GM12878 (cell line): Measurements from ENCODE around the gene TMEM250. TPM values are rescaled to one million over a fixed set of nuclear protein-coding genes. Genes with fewer than 3 reads are reported as not detected.

Source experiments
- ATAC-seq: fragments of 200-7000 bp; cut with Tn5 transposase; 3 replicates; pipeline ENCODE4 v1.9.1; 2020; ENCODE audit warnings: mild to moderate bottlenecking, moderate library complexity
- BruUV-seq: library from RNA; stranded (reverse); fragments of 400-500 nt; replicated peaks from 2 replicates; lab custom pipeline; 2021; lab: Mats Ljungman, UMichigan
- CTCF ChIA-PET: fragments of 300-600 bp; sonication (Branson Sonifier 250); formaldehyde crosslinking; extraction: SDS; loops from one replicate; lab custom pipeline; 2021; ENCODE audit warnings: inconsistent platforms; lab: Yijun Ruan, JAX
- POLR2A ChIA-PET: fragments of 350-600 bp; formaldehyde crosslinking; extraction: SDS; loops from one replicate; lab custom pipeline; 2021; ENCODE audit warnings: inconsistent platforms; lab: Charles Lee
- RAD21 ChIA-PET: fragments of 300-600 bp; sonication (Branson Sonifier 250); formaldehyde crosslinking; loops from one replicate; lab custom pipeline; 2023; ENCODE audit warnings: antibody characterized with exemption; ENCODE audit not compliant: unreplicated experiment; lab: Charles Lee
- SMC1A ChIA-PET: fragments of 300-600 bp; sonication (Branson Sonifier 250); formaldehyde crosslinking; loops from one replicate; lab custom pipeline; 2023; ENCODE audit not compliant: unreplicated experiment, uncharacterized antibody; lab: Charles Lee
- DNase-seq: peaks from one replicate; pipeline ENCODE4 v3.0.0-alpha.2; 2011; ENCODE audit warnings: low read depth, low spot score
- FAIRE-seq: peaks from 3 replicates; lab custom pipeline; 2011; peaks lifted over from hg19 to GRCh38; lab: Jason Lieb, UNC
- H2AFZ ChIP-seq: 2 replicates; pipeline ENCODE4 v1.6.0; 2011; ENCODE audit warnings: low read depth, low read length, control low read depth; ENCODE audit not compliant: control insufficient read depth
- H3K27ac ChIP-seq: 2 replicates; pipeline ENCODE4 v1.5.1; 2011; ENCODE audit warnings: control low read depth; ENCODE audit not compliant: control insufficient read depth, insufficient read depth
- H3K27me3 ChIP-seq, 2 experiments: replicated peaks in 1 of 2; 2 replicates each; pipeline versions ENCODE4 v1.6.0 to v1.6.1; 2011; ENCODE audit warnings: low read length in 1 of 2; ENCODE audit not compliant: control insufficient read depth in 2 of 2, insufficient read depth in 2 of 2
- H3K36me3 ChIP-seq, 2 experiments: 2 replicates each; pipeline ENCODE4 v1.5.1; 2011; ENCODE audit warnings: low read length in 1 of 2; ENCODE audit not compliant: control insufficient read depth in 2 of 2, insufficient read depth in 2 of 2
- H3K4me1 ChIP-seq: 2 replicates; pipeline ENCODE4 v1.6.1; 2011; ENCODE audit warnings: mild to moderate bottlenecking, low read length, moderate library complexity, mixed read lengths; ENCODE audit not compliant: control insufficient read depth, insufficient read depth
- H3K4me2 ChIP-seq: 2 replicates; pipeline ENCODE4 v1.6.0; 2011; ENCODE audit warnings: control low read depth; ENCODE audit not compliant: control insufficient read depth, insufficient read depth
- H3K4me3 ChIP-seq: fragments of 200-600 bp; sonication (generic); 2 replicates; pipeline ENCODE4 v1.5.1; 2016
- H3K79me2 ChIP-seq: 2 replicates; pipeline ENCODE4 v1.6.0; 2011; ENCODE audit warnings: low read length; ENCODE audit not compliant: control insufficient read depth, insufficient read depth
- H3K9ac ChIP-seq: 2 replicates; pipeline ENCODE4 v1.8.0; 2011; ENCODE audit warnings: low read length, control low read depth, mixed read lengths; ENCODE audit not compliant: control insufficient read depth, insufficient read depth
- H3K9me3 ChIP-seq: replicated peaks from 3 replicates; pipeline ENCODE4 v1.5.1; 2011; ENCODE audit warnings: mild to moderate bottlenecking, low read length; ENCODE audit not compliant: control insufficient read depth, insufficient read depth
- H4K20me1 ChIP-seq: 2 replicates; pipeline ENCODE4 v1.6.0; 2011; ENCODE audit not compliant: control insufficient read depth, insufficient read depth
- BCL3 ChIP-seq: IDR thresholded peaks from 2 replicates; pipeline ENCODE4 v1.6.1; 2011; ENCODE audit warnings: borderline replicate concordance, low read depth, mild to moderate bottlenecking, moderate library complexity, low read length; ENCODE audit not compliant: insufficient read depth, poor library complexity, severe bottlenecking
- CEBPB ChIP-seq, 2 experiments: fragments of 150-350 bp in 1 of 2; IDR thresholded peaks; 2 replicates each; pipeline ENCODE4 v1.6.1; 2012 to 2014; ENCODE audit warnings: low read depth in 2 of 2, low read length in 2 of 2, borderline replicate concordance in 1 of 2, inconsistent platforms in 1 of 2
- EZH2 ChIP-seq: IDR thresholded peaks from 2 replicates; pipeline ENCODE4 v1.6.1; 2012; ENCODE audit warnings: low read depth, mild to moderate bottlenecking, control low read depth, inconsistent platforms, low read length, borderline replicate concordance; ENCODE audit not compliant: control insufficient read depth
- FOS ChIP-seq: IDR thresholded peaks from 3 replicates; pipeline ENCODE4 v1.6.1; 2011; ENCODE audit warnings: borderline replicate concordance; ENCODE audit not compliant: insufficient read length; ENCODE audit errors: extremely low read depth
- FOXK2 ChIP-seq: fragments of 450-650 bp; IDR thresholded peaks from 2 replicates; pipeline ENCODE4 v1.6.1; 2017; ENCODE audit warnings: mild to moderate bottlenecking, moderate library complexity
- GABPA ChIP-seq: IDR thresholded peaks from 2 replicates; pipeline ENCODE4 v1.6.1; 2014; ENCODE audit warnings: antibody characterized with exemption, low read depth, mild to moderate bottlenecking, inconsistent platforms
- HDAC2 ChIP-seq: fragments of 200-600 bp; sonication (generic); IDR thresholded peaks from 2 replicates; pipeline ENCODE4 v1.6.1; 2017
- HDAC6 ChIP-seq: fragments of 200-600 bp; sonication (generic); IDR thresholded peaks from one replicate; pipeline ENCODE4 v1.8.0; 2017; ENCODE audit warnings: antibody characterized with exemption; ENCODE audit not compliant: unreplicated experiment
- JUNB ChIP-seq: IDR thresholded peaks from 2 replicates; pipeline ENCODE4 v1.6.1; 2016; ENCODE audit warnings: antibody characterized with exemption, mild to moderate bottlenecking
- MEF2B ChIP-seq: fragments of 450-650 bp; IDR thresholded peaks from 2 replicates; pipeline ENCODE4 v1.6.1; 2018; ENCODE audit warnings: mild to moderate bottlenecking, moderate library complexity; ENCODE audit not compliant: partially characterized antibody, poor library complexity, severe bottlenecking
- NFYB ChIP-seq: IDR thresholded peaks from 2 replicates; pipeline ENCODE4 v1.6.1; 2011; ENCODE audit warnings: low read depth, mild to moderate bottlenecking, low read length, improper control_type of control experiment, moderate library complexity; ENCODE audit not compliant: insufficient read depth
- PML ChIP-seq: IDR thresholded peaks from 2 replicates; pipeline ENCODE4 v1.6.1; 2012; ENCODE audit warnings: low read length, inconsistent platforms
- ZBTB11 ChIP-seq: fragments of 450-650 bp; formaldehyde crosslinking; IDR thresholded peaks from 2 replicates; pipeline ENCODE4 v1.5.0; 2022; ENCODE audit warnings: mild to moderate bottlenecking, missing genetic modification characterization
- WGBS: methylation state at CpG from one replicate; pipeline ENCODE4 v1.1.6; 2016; ENCODE audit warnings: low lambda C conversion rate; ENCODE audit not compliant: insufficient replicate concordance, insufficient coverage; ENCODE audit errors: missing lambda C conversion rate; 5-methylcytosine and 5-hydroxymethylcytosine counted together
- in situ Hi-C: fragments of 300-500 bp; cut with MboI; formaldehyde crosslinking; loops from 9 replicates; pipeline ENCODE4 v1.14.3; 2018; ENCODE audit warnings: mixed read lengths
- intact Hi-C: fragments of 100-400 bp; cut with micrococcal nuclease; formaldehyde crosslinking; loops from one replicate; pipeline ENCODE4 v1.14.2; 2022; ENCODE audit not compliant: unreplicated experiment
- polyA plus RNA-seq, 11 experiments: library from polyadenylated mRNA; depleted of rRNA in 4 of 11; unstranded in 6 of 11; stranded (reverse) in 5 of 11; fragments of >200 nt; fragmentation: Nextera tagmentation in 4 of 11; fragmentation: Illumina TruSeq in 1 of 11; extraction: Ambion mirVana in 4 of 11; extraction: Trizol in 1 of 11; gene quantifications; 1 replicate in 1 of 11; 2 replicates in 10 of 11; pipeline versions ENCODE4 v1.2.1 to v1.2.3, GENCODE V29; 2011 to 2016; ENCODE audit warnings: inconsistent platforms in 2 of 11, missing spikeins in 2 of 11, low read depth in 1 of 11
- total RNA-seq, 4 experiments: library from RNA; depleted of rRNA in 3 of 4; stranded (reverse); fragments of >200 nt in 3 of 4; fragmentation: Illumina TruSeq in 1 of 4; extraction: Trizol in 1 of 4; gene quantifications; 2 replicates each; pipeline versions ENCODE4 v1.2.1 to v1.2.3, GENCODE V29; 2013 to 2021

TMEM250 gene
- total and polyA plus RNA-seq, 10 of the 15 experiments (the other 5 are each of a cell fraction or from before 2014, with no cell fraction given), result 0.39 to 39.9 (median 8.5) TPM

GRCh38 chr9:136112541-136112940, 6.1 kb downstream of the TMEM250 start:
- Histone ChIP-seq H3K4me3 (no peak overlapping the region), H3K36me3 (peaks cover 0 to 3% of the 10 kb centered on the region in 2 experiments; a peak in 2 of 4 replicates), H3K27me3 (no peaks in the 10 kb centered on the region), H4K20me1 (no peaks in the 10 kb centered on the region), H3K9me3 (no peaks in the 10 kb centered on the region), H3K4me2 (no peak overlapping the region), H3K27ac (no peak overlapping the region; the same call in 1 of the 2 replicates), H2AFZ (no peak overlapping the region), H3K9ac (no peak overlapping the region), H3K4me1 (peaks cover 33% of the 10 kb centered on the region), H3K79me2 (peaks cover 29% of the 10 kb centered on the region)
- DNase-seq (no peak), ATAC-seq (no peak), FAIRE-seq (no peak)
- SMC1A ChIA-PET, result interaction anchor here (1.6 kb wide), 1 partner anchor 23 kb away, joined by 4 read pairs; no protein-coding TSS in a partner anchor
- TF ChIP-seq JUNB (no peak), EZH2 (no peak), CEBPB (IDR thresholded peaks at IDR 0.05; ENCODE audit: borderline replicate concordance in 1 of 2, low read depth in 2 of 2, low read length in 2 of 2) (no peak), BCL3 (no peak), NFYB (no peak), PML (no peak), FOXK2 (no peak), HDAC2 (no peak), ZBTB11 (CRISPR knock-in tag) (no peak), MEF2B (no peak), GABPA (no peak), FOS (no peak), HDAC6 (no peak)
- intact Hi-C loops, result no loop called here
- in situ Hi-C loops, result no loop called here
- WGBS, result 86% methylated on average over 11 of the region's 11 CpGs
- CTCF ChIA-PET, result interaction anchor here (0.6 to 1.3 kb wide), 3 partner anchors 23 to 113 kb away, joined by 3 to 7 read pairs (median 4); no protein-coding TSS in a partner anchor
- RAD21 ChIA-PET, result interaction anchor here (5.5 kb wide), 1 partner anchor 22 kb away, joined by 28 read pairs; no protein-coding TSS in a partner anchor
- POLR2A ChIA-PET, result interaction anchor here (0.6 kb wide), 1 partner anchor 616 kb away, joined by 3 read pairs; no protein-coding TSS in a partner anchor
- BruUV-seq, result no TSS peak
